ENCODE results near the gene ROBO1.
"Not testable (repeated sequence)": the region's sequence is repeated elsewhere in the genome, so short reads cannot be mapped to it uniquely, and the experiment has no call there.

ROBO1 gene

GRCh38 chr3:79555655-79556054, 212.1 kb downstream of the ROBO1 start:
- DNase-seq = no peak

DNA sequence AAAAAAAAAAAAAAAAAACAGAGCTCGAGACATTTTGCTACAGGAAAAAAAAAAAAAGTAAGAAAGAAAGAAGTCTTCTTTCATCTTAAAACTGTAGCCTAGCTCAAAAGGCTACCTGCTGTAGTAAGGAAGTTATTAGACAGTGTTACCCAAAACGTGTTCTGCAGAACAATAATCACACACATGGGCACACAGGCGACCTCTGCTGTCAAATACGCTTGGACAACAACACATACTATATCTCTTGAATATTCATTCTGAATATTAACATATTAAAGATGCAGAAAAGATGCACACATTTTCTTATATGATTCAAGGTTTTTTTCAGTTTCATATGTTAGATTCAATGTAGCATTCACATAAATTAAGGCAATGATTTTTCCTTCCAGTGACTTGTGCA, 215.8 kb downstream of the ROBO1 start:
- DNase-seq = no peak

DNA sequence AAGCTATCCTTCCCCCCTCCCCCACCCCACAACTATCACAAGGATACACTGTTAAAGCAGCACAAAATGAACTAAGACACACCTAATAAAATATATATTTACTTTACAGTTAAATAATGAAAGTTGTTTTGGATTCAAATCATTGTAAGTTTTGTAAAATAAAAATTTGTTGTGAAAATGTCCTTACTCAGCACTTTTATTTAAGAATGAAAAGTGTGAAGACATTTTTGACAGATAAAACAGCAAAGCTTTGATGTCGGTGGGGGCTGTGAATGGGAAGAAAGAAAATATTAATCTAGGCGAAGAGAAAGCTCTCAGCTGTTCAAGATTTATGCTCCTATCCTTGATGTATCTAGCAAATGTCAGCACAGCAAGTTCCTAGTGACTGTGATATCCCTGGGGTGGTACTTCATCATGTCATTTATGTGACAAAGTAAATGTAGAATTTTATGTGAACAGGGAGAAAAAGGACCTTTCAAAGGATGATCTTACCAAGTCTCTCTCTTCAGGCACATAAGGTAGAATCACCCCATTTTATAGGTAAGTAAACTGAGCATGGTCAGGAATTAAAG, 216.4 kb downstream of the ROBO1 start:
- no peak for DNase-seq

DNA sequence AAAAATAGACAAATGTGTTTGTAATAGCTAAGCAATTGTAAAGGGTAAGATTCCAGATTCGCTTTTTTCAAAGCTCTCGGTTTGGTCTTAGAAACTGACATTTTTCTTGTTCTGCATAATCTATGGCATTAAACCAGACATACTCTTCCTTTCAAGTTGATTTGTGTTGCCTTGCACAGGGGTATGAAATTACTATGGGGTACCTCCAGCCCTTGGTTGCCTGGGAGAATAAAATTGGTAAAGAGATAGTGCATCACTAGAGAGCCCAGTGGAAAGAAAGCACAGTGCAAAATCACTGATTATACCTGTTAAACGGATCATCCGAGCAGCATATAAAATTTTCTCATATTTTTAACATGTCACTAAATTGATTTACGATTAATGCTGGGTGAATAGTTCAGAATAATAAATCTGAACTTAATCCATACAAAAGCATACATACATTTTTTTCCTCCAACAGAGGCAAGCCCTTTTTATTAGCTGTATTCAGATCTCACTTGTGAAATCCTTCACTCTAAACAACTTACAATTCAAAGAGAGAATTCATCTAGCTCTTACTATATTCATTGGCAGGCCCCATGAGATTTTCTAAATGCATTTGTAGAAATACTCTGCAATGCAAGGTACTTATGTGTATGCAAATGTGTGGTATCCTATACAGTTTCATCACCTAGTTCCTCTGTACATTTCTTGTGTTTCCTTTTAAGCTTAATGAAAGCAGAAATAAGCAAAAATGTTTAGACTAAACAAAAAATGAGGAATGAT, 224.4 kb downstream of the ROBO1 start:
- DNase-seq = no peak

GRCh38 chr3:79534727-79535126, 233.1 kb downstream of the ROBO1 start:
- no peak for DNase-seq

DNA sequence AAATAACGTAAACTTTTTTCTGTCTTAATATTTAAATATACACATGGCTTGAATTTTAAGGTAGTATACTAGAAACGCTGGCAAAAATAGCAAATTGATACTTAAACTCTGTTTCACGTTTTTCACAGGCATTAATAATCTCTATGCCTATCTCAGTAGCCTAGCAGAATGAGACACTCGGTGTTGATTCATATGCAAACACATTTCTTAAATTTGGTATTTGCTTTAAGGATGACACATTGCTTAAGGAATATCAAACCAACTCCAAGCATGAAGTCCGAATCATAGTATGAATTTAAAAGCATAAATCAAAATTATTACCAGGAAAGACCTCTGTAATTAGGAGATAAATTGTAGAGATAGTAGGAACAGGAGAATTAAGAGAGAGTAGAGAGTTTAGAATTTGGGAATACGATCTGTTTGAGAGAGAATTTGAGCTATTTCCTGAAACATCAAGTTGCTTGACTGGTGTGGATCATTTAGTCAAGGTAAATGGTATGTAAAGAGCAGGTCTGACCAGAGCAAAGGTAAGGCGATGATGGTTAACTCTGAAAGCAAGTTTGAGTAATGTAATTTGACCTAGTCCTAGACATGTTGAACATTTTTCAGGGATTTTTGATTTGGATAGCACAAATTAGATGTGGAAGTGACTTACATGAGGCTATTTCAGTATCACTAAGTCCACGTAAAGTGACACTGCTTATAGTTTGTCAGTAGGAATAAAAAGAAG, 236.1 kb downstream of the ROBO1 start:
- no peak for DNase-seq

- DNase-seq = peak in 3 of 56 donors; percentile 0 to 16 (median 6)
Observed at GRCh38 chr3:79521221-79521848, 246.5 kb downstream of the ROBO1 start.

DNA sequence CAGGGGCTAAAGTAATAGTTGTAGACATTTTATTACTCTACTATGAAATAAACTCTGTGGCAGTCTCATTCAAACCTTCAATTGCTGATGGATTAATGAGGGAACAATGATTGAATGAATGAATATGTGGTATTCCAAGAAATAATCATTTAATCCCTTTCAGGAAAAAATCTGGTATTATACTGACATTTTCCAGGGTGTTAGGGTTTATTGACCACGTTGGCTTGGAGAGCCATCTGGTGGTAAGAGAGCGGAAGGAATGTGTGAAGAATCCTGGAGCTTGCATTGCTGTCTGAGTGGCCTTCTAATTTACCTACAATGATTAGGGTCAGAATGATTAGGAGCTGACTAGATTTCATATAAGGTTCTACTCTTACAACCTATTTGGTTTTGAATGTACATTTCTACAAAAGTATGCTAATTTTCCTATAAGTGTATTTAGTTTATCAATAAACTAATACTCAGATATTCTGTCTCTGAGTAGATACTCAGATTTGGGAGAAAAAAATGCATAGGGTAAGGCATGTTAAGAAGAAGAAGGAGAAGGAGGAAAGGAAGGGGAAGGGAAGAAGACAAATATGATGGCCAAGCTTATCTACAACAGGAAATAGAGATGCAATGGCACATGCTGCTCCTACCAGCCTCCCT, 249.9 kb downstream of the ROBO1 start:
- peak in 4 of 56 donors; percentile 1 to 27 (median 4) for DNase-seq

DNA sequence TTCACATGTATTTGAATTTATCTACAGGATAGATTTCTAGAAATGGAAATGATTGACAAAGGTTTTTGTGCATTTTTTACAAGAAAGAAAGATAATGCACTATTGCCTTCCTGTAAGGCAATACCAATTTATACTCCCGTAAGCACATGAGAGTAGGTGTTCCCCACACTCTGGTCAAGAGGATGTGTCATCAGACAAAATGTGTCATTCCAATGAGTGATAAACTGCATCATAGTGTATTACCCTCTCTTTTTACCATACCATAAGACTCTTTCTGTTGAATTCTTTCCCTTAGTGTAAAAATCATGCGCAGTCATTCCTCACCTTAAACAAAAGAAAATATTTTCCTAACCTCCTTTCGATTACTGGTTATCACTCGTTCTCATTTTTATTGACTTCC, 251.0 kb downstream of the ROBO1 start:
- no peak for DNase-seq

GRCh38 chr3:79515072-79515471, 252.7 kb downstream of the ROBO1 start:
- peak in 22 of 56 donors; percentile 9 to 60 (median 30) for DNase-seq

GRCh38 chr3:79514069-79514468, 253.7 kb downstream of the ROBO1 start:
- DNase-seq = no peak

DNA sequence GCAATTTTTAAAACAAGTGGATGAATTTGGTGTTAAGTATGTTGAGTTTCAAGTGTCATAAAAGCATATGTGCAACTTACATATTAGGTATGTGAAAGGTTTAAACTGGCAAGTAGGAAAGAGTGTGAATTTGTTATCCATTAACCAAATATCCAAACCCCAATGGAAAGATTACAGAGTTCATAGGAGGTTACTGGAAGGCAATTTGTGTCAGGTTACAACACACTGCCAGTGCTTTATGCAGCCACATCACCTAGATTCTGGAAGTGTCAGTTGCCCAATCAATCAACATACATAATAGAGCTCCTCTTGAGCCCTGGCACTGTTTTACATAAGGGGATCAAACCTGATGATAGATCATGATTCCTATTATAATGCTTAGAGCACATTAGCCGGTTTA, 261.0 kb downstream of the ROBO1 start:
- DNase-seq = no peak

GRCh38 chr3:79502216-79502681, 265.5 kb downstream of the ROBO1 start:
- DNase-seq = not testable (repeated sequence)

DNA sequence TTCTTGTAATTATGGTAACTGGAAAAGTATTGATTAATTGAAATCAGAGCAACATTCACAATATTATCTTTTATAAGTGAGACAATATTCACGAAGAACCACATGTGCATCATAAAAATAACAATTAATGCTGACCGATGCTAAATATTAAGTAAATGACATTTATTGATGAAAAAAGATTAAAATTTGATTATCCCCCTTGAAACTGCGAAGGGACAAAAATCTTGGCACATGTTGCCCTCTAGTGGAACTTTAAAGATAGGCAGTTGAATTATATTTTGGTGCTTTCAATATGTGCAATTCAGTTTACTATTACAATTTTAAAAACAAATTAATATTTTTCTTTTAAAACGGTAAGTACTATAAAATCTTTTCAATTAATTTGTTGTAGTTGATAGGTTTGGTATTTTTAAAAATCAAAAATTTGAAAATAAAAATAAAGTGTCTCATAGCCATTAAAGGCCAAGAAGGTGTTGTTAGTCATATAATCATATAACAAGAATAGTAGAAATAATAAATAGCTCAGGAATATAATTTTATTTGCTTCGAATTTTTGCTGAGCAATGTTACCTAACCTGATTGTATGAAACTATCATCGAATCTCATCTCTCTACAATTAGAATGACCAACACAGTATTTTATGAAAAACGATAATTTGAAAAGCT, 270.2 kb downstream of the ROBO1 start:
- no peak for DNase-seq

DNA sequence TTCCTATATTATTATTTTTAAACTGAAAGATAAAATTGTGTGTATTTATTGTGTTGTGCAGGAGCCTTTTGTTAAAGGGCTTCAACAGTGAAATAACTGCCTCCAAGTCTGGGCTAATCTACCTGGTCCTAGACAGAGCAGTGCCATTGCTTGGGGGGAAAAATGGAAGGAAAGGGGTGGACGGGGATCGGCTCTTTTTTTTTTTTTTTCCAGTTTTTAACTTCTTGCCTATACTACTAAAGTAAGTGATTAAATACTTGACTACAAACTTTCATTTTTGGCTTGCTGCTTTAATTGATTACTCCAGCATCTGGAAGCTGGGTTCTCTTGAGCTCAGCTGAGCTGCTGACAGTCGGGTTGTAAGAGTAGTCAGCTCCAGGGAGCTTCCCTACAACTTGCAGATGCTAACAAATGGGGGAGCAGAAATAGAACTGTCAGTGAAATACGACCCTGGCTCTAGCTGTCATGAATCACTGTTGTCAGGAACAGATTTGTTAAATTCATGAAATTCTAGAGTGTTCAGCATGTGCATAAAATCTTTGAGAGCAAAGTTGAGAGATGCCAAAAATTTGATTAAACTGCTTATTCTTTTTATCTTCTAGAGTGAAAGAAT, 276.7 kb downstream of the ROBO1 start:
- DNase-seq = peak in 1 of 56 donors; percentile 7

GRCh38 chr3:79490165-79491028, 277.4 kb downstream of the ROBO1 start:
- DNase-seq = peak in 9 of 56 donors; percentile 1 to 41 (median 10)

GRCh38 chr3:79488407-79488806, 279.4 kb downstream of the ROBO1 start:
- DNase-seq = no peak

GRCh38 chr3:79480746-79481145, 287.1 kb downstream of the ROBO1 start:
- DNase-seq = no peak

GRCh38 chr3:79478620-79479019, 289.2 kb downstream of the ROBO1 start:
- no peak for DNase-seq

Data from nucleus accumbens (tissue), 56 donors.